IMR-90 (cell line): Measurements from ENCODE around the gene BANP.

ENCODE experiments used
- POLR2A ChIP-seq: IDR thresholded peaks from 2 replicates; pipeline ENCODE4 v1.6.1; 2012; ENCODE audit warnings: mild to moderate bottlenecking, low read depth, low read length
- RCOR1 ChIP-seq: IDR thresholded peaks from 2 replicates; pipeline ENCODE4 v1.6.1; 2012; ENCODE audit warnings: mild to moderate bottlenecking, low read length, improper control_type of control experiment; ENCODE audit not compliant: insufficient replicate concordance
- TF ChIP-seq, protein P1 (sequence below): conservative IDR thresholded peaks from 2 replicates; pipeline ENCODE4 v1.5.1; 2012; ENCODE audit warnings: mild to moderate bottlenecking, low read depth, low read length, improper control_type of control experiment

- TF ChIP-seq, protein P1, sequence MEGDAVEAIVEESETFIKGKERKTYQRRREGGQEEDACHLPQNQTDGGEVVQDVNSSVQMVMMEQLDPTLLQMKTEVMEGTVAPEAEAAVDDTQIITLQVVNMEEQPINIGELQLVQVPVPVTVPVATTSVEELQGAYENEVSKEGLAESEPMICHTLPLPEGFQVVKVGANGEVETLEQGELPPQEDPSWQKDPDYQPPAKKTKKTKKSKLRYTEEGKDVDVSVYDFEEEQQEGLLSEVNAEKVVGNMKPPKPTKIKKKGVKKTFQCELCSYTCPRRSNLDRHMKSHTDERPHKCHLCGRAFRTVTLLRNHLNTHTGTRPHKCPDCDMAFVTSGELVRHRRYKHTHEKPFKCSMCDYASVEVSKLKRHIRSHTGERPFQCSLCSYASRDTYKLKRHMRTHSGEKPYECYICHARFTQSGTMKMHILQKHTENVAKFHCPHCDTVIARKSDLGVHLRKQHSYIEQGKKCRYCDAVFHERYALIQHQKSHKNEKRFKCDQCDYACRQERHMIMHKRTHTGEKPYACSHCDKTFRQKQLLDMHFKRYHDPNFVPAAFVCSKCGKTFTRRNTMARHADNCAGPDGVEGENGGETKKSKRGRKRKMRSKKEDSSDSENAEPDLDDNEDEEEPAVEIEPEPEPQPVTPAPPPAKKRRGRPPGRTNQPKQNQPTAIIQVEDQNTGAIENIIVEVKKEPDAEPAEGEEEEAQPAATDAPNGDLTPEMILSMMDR: no peak
- TF ChIP-seq POLR2A (no peak), RCOR1 (no peak)
Measured at GRCh38 chr16:88084881-88085280, 133.6 kb downstream of the BANP start.
